ENCODE results near the gene NTF3.
"Not testable (repeated sequence)": the region's sequence is repeated elsewhere in the genome, so short reads cannot be mapped to it uniquely, and the experiment has no call there.

NTF3 gene

GRCh38 chr12:5523396-5524115 lies 91.6 kb downstream of the NTF3 start:
- DNase-seq (no peak), ATAC-seq (replicated peaks) (no peak)
- Mint-ChIP-seq H3K4me3 (no peak overlapping the region), H3K27ac (no peak overlapping the region), H3K4me1 (no peaks in the 10 kb centered on the region), H3K27me3 (peaks cover 0 to 4% of the 10 kb centered on the region in 2 donors), H3K9me3 (no peaks in the 10 kb centered on the region), H3K36me3 (no peaks in the 10 kb centered on the region)

DNA sequence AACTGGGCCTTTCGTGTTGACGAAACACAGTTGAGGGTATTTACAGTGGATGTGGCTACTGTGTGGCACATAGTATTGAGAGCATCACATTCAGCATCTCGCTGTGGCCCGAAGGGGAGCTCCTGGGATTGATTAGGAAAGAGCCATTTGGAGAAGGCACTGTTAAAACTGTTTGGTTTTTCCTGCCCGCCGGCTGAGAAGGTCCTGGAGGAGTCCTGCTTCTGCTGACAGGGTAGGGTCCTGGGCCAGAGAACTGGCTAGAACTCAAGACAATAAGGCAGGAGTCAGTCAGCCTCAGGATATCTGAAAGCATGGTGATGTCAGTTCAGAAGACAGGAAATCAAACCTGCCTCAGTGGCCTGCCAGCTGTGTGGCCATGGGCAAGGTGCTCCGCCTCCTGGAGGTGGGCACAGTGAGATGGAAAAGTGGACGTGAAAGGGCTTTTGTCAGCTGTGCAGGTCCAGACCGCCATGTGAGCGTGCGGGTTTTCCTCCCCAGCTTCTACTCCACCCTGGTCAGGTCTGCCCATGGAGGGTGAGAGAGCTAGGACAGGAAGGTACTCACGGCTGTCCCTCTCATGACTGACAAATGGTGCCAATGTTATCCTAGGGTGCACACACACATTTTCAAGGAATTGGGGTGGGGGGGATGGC lies 92.3 kb downstream of the NTF3 start:
- no peak overlapping the region for H3K4me3 Mint-ChIP-seq
- H3K27me3 Mint-ChIP-seq = peaks cover 0 to 4% of the 10 kb centered on the region in 2 donors
- H3K4me1 Mint-ChIP-seq = no peaks in the 10 kb centered on the region
- H3K27ac Mint-ChIP-seq = no peak overlapping the region
- no peak for DNase-seq
- no peaks in the 10 kb centered on the region for H3K9me3 Mint-ChIP-seq
- no peaks in the 10 kb centered on the region for H3K36me3 Mint-ChIP-seq
- ATAC-seq (replicated peaks) = no peak

DNA sequence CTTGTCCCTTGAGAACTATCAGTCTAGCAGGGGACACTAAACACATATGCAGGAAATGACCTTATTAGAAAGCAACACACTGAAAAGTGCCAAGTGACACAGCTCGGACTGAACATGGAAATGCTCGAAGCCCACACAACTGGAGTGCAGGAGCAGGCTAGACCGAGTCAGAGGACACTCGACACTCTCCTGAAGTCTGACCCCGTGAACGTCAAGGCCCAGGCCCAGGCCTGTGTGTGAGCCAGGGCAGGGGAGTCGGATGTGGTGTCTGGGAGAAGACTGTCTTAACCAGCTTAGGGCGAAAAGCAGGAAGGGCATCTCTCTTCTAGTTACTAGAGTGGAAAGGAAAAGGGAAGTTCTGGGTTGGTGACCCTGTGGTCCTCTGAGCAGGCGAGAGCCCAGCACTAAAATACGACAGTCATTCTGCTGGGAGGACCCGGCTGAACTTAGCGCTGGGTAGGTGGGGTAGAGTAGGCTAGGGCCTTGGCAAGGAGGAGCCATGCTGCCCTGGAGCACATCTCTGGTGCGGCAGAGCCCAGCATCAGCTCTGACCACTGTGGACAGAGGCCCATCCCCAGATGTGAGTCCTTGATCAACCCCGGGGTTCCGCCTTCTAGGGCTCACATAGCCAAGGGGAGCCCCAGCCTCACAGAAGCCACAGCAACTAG lies 93.0 kb downstream of the NTF3 start:
- no peaks in the 10 kb centered on the region for H3K9me3 Mint-ChIP-seq
- H3K27me3 Mint-ChIP-seq = no peaks in the 10 kb centered on the region
- H3K36me3 Mint-ChIP-seq = no peaks in the 10 kb centered on the region
- ATAC-seq (replicated peaks) (no peak), DNase-seq (no peak)
- H3K27ac Mint-ChIP-seq = no peak overlapping the region
- no peak overlapping the region for H3K4me3 Mint-ChIP-seq
- no peaks in the 10 kb centered on the region for H3K4me1 Mint-ChIP-seq

GRCh38 chr12:5525783-5526367 lies 94.0 kb downstream of the NTF3 start:
- Mint-ChIP-seq H3K4me3 (no peak overlapping the region), H3K27ac (no peak overlapping the region), H3K9me3 (no peaks in the 10 kb centered on the region), H3K4me1 (no peaks in the 10 kb centered on the region), H3K36me3 (no peaks in the 10 kb centered on the region), H3K27me3 (peaks cover 5 to 6% of the 10 kb centered on the region in 2 donors)
- ATAC-seq (replicated peaks) = no peak
- no peak for DNase-seq

GRCh38 chr12:5533368-5533767 lies 101.5 kb downstream of the NTF3 start:
- DNase-seq (no peak), ATAC-seq (replicated peaks) (no peak)
- no peak overlapping the region for H3K27ac Mint-ChIP-seq
- H3K4me1 Mint-ChIP-seq = no peaks in the 10 kb centered on the region
- H3K27me3 Mint-ChIP-seq = peaks cover 17 to 34% of the 10 kb centered on the region in 2 donors
- no peak overlapping the region for H3K4me3 Mint-ChIP-seq
- no peaks in the 10 kb centered on the region for H3K36me3 Mint-ChIP-seq
- peaks cover 0 to 5% of the 10 kb centered on the region in 2 donors for H3K9me3 Mint-ChIP-seq

- DNase-seq (no peak), ATAC-seq (replicated peaks) (no peak)
- Mint-ChIP-seq H3K36me3 (no peaks in the 10 kb centered on the region), H3K4me3 (no peak overlapping the region), H3K27me3 (peaks cover 20 to 45% of the 10 kb centered on the region in 2 donors), H3K27ac (no peak overlapping the region), H3K4me1 (no peaks in the 10 kb centered on the region), H3K9me3 (peaks cover 0 to 7% of the 10 kb centered on the region in 2 donors)
Observed at GRCh38 chr12:5534426-5535199, 102.7 kb downstream of the NTF3 start.

DNA sequence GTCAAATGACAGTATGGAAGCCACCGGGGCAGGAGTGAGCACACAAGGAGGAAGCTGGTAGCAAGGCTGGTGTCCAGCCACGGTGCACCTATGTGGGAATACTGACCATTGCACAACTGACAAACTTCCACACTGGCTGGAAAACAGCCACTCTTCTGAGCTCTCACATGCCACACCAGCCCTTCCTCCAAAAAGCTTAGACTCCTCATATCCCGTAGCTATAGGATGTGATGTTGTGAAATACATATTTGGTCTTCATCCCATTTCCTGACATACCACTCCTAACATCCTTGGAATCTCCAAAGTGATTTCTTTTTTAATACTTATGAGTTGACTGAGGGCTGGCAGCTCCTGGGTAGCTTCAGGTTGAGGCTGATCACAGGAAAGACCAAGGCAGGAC lies 103.6 kb downstream of the NTF3 start:
- no peak overlapping the region for H3K4me3 Mint-ChIP-seq
- H3K27ac Mint-ChIP-seq = no peak overlapping the region
- peaks cover 0 to 7% of the 10 kb centered on the region in 2 donors for H3K9me3 Mint-ChIP-seq
- H3K36me3 Mint-ChIP-seq = no peaks in the 10 kb centered on the region
- ATAC-seq (replicated peaks) = no peak
- peaks cover 14 to 41% of the 10 kb centered on the region in 2 donors for H3K27me3 Mint-ChIP-seq
- H3K4me1 Mint-ChIP-seq = no peaks in the 10 kb centered on the region
- no peak for DNase-seq

DNA sequence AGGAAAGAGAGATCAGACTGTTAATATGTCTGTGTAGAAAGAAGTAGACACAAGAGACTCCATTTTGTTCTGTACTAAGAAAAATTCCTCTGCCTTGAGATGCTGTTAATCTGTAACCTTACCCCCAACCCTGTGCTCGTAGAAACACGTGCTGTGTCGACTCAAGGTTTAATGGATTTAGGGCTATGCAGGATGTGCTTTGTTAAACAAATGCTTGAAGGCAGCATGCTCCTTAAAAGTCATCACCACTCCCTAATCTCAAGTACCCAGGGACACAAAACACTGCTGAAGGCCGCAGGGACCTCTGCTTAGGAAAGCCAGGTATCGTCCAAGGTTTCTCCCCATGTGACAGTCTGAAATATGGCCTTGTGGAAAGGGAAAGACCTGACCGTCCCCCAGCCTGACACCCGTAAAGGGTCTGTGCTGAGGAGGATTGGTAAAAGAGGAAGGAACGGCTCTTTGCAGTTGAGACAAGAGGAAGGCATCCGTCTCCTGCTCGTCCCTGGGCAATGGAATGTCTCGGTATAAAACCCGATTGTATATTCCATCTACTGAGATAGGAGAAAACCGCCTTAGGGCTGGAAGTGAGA lies 105.2 kb downstream of the NTF3 start:
- H3K36me3 Mint-ChIP-seq; DNase-seq; H3K4me1 Mint-ChIP-seq; H3K4me3 Mint-ChIP-seq; H3K27ac Mint-ChIP-seq; ATAC-seq (replicated peaks): not testable (repeated sequence)
- Mint-ChIP-seq H3K27me3 (peaks cover 14 to 36% of the 10 kb centered on the region in 2 donors), H3K9me3 (peaks cover 0 to 11% of the 10 kb centered on the region in 2 donors)

DNA sequence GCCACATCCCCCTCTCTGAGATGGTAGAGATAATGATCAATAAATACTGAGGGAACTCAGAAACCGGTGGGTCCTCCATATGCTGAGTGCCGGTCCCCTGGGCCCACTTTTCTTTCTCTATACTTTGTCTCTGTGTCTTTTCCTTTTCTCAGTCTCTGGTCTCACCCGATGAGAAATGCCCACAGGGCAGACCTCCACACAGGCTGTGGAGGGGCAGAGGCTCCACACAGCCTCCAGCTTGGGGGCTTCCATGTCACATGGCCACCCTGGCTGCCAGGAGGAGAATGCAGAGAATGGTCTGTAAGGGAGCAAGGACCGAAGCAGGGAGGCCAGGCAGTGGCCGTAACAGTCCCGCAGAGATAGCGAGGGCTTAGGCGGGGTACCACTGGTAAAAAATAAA lies 105.9 kb downstream of the NTF3 start:
- Mint-ChIP-seq H3K27me3 (peaks cover 14 to 37% of the 10 kb centered on the region in 2 donors), H3K36me3 (no peaks in the 10 kb centered on the region), H3K4me1 (no peaks in the 10 kb centered on the region), H3K9me3 (peaks cover 2 to 10% of the 10 kb centered on the region in 2 donors), H3K4me3 (no peak overlapping the region), H3K27ac (no peak overlapping the region)
- no peak for DNase-seq
- ATAC-seq (replicated peaks) = no peak

Measured in stimulated activated naive B cell treated with anti-CD40 and anti-IgM and Interleukin-4, amounts not matched to agents 10 μg/mL and 1 μg/mL and 100 μg/mL, for 72 hours (primary cell).